ENCODE measurements around the gene FGF18. TPM values are rescaled to one million over a fixed set of nuclear protein-coding genes. Genes with fewer than 3 reads are reported as not detected.

FGF18 gene
- total RNA-seq, 1 experiment from 2014 or later, result 1.7 TPM

DNA sequence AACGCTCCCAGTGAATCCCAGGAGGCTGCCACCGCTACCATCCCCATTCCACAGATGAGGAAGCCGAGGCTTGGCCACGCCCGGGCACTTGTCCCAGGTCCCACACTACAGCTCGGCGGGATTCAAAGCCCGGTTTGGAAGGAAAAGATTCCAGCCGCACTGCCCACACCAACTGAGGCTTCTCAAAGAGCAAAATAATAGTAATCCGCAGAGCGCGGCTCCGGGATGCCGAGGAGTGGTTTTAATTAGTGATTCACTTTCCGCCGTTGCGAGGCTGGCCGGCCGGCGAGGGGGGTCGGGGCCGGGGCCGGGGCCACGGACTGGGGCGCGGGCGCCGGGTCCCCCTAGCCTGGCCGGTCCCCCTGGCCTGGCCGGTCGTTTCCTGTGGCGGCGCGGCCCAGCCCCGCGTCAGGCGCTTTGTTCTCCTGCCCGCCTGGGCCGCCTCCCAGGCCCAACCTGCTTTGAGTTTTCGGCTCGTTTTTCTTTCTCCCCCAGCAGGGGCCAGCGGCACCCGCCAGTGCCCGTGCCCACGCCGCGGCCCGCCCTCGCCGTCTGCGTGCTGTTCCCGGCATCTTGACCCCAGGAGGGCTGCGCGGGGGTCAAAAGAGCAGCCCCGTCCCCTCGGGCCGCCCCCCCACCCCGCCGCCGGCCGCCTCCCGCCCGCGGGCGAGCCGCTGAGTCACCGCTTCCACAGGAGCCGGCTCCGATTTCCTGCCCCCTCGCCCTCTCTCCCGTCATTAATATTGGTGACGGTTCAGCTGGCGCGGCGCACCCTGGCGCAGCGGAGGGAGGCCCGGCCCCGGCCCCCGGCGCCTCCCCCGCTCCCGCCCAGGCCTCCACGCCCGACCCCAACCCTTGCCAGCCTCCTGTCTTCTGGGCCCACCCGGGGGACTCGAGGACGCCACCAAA, 31.2 kb downstream of the FGF18 start:
- no TSS peak for BruUV-seq (replicated peaks)
- DNase-seq (ENCODE audit: low read depth, low spot score) (no peak), ATAC-seq (no peak)
- H3K27ac ChIP-seq (ENCODE audit: low read length), result no peak overlapping the region
- ChIA-PET CTCF (no interaction called here), POLR2A (no interaction called here)
- no peaks in the 10 kb centered on the region for H3K27me3 ChIP-seq (ENCODE audit: control insufficient read depth, insufficient read depth, low read length)
- intact Hi-C loops (cut with micrococcal nuclease; ENCODE audit: unreplicated experiment), result no loop called here
- H3K36me3 ChIP-seq (ENCODE audit: control insufficient read depth, insufficient read depth, low read length), result no peaks in the 10 kb centered on the region
- H3K4me1 ChIP-seq (ENCODE audit: control insufficient read depth, insufficient read depth, low read length), result no peaks in the 10 kb centered on the region
- no peak overlapping the region for H3K4me3 ChIP-seq (ENCODE audit: low read depth in 2 of 2, low read length in 2 of 2)
- no peaks in the 10 kb centered on the region for H3K9me3 ChIP-seq (ENCODE audit: control insufficient read depth, insufficient read depth, low read depth, low read length)
- in situ Hi-C loops (cut with HindIII; ENCODE audit: low pct_unique_long_range_greater_than_20kb, low sequenced_read_pairs), result no loop called here
- TF ChIP-seq, protein P1, sequence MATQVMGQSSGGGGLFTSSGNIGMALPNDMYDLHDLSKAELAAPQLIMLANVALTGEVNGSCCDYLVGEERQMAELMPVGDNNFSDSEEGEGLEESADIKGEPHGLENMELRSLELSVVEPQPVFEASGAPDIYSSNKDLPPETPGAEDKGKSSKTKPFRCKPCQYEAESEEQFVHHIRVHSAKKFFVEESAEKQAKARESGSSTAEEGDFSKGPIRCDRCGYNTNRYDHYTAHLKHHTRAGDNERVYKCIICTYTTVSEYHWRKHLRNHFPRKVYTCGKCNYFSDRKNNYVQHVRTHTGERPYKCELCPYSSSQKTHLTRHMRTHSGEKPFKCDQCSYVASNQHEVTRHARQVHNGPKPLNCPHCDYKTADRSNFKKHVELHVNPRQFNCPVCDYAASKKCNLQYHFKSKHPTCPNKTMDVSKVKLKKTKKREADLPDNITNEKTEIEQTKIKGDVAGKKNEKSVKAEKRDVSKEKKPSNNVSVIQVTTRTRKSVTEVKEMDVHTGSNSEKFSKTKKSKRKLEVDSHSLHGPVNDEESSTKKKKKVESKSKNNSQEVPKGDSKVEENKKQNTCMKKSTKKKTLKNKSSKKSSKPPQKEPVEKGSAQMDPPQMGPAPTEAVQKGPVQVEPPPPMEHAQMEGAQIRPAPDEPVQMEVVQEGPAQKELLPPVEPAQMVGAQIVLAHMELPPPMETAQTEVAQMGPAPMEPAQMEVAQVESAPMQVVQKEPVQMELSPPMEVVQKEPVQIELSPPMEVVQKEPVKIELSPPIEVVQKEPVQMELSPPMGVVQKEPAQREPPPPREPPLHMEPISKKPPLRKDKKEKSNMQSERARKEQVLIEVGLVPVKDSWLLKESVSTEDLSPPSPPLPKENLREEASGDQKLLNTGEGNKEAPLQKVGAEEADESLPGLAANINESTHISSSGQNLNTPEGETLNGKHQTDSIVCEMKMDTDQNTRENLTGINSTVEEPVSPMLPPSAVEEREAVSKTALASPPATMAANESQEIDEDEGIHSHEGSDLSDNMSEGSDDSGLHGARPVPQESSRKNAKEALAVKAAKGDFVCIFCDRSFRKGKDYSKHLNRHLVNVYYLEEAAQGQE (IDR thresholded peaks at IDR 0.05; ENCODE audit: insufficient read depth in 1 of 2, low read depth in 2 of 2, low read length in 1 of 2), result no peak
- TF ChIP-seq TCF7L2 (IDR thresholded peaks at IDR 0.05; ENCODE audit: low read depth, low read length) (no peak), POLR2AphosphoS5 (IDR thresholded peaks at IDR 0.05; ENCODE audit: low read depth, low read length) (no peak), SIN3A (IDR thresholded peaks at IDR 0.05; ENCODE audit: borderline replicate concordance, insufficient read depth, low read depth, low read length) (no peak)
- TF ChIP-seq, protein P2, sequence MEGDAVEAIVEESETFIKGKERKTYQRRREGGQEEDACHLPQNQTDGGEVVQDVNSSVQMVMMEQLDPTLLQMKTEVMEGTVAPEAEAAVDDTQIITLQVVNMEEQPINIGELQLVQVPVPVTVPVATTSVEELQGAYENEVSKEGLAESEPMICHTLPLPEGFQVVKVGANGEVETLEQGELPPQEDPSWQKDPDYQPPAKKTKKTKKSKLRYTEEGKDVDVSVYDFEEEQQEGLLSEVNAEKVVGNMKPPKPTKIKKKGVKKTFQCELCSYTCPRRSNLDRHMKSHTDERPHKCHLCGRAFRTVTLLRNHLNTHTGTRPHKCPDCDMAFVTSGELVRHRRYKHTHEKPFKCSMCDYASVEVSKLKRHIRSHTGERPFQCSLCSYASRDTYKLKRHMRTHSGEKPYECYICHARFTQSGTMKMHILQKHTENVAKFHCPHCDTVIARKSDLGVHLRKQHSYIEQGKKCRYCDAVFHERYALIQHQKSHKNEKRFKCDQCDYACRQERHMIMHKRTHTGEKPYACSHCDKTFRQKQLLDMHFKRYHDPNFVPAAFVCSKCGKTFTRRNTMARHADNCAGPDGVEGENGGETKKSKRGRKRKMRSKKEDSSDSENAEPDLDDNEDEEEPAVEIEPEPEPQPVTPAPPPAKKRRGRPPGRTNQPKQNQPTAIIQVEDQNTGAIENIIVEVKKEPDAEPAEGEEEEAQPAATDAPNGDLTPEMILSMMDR (IDR thresholded peaks at IDR 0.05), result no peak

DNA sequence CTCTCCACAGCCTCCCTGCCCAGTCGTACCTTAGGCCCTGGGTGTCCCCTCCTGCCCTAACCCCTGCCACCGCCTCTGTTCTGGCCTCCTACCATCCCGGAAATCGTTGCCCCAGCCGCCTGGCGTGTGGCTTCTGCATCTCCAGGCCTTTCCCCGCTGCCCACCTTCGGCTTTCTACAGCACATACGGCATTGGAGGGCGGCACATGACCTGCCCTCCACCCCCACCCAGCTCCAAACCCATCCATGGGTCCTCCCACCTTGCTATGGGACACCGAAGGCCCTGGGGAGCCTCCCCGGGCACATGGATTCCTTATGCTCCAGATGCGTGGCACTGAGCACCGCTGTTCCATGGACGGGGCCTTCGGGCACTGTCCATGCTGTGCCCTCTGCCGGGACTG, 32.0 kb downstream of the FGF18 start:
- Histone ChIP-seq H3K9me3 (ENCODE audit: control insufficient read depth, insufficient read depth, low read depth, low read length) (no peaks in the 10 kb centered on the region), H3K27ac (ENCODE audit: low read length) (no peak overlapping the region), H3K36me3 (ENCODE audit: control insufficient read depth, insufficient read depth, low read length) (no peaks in the 10 kb centered on the region), H3K4me1 (ENCODE audit: control insufficient read depth, insufficient read depth, low read length) (no peaks in the 10 kb centered on the region), H3K27me3 (ENCODE audit: control insufficient read depth, insufficient read depth, low read length) (no peaks in the 10 kb centered on the region), H3K4me3 (ENCODE audit: low read depth in 2 of 2, low read length in 2 of 2) (no peak overlapping the region)
- no peak for ATAC-seq
- intact Hi-C loops (cut with micrococcal nuclease; ENCODE audit: unreplicated experiment), result no loop called here
- DNase-seq (ENCODE audit: low read depth, low spot score), result no peak
- in situ Hi-C loops (cut with HindIII; ENCODE audit: low pct_unique_long_range_greater_than_20kb, low sequenced_read_pairs), result no loop called here
- BruUV-seq (replicated peaks), result no TSS peak
- POLR2A ChIA-PET, result no interaction called here
- CTCF ChIA-PET, result no interaction called here
- no peak for TF ChIP-seq POLR2AphosphoS5 (IDR thresholded peaks at IDR 0.05; ENCODE audit: low read depth, low read length)
- TF ChIP-seq, protein P2 (IDR thresholded peaks at IDR 0.05), result no peak
- TF ChIP-seq SIN3A (IDR thresholded peaks at IDR 0.05; ENCODE audit: borderline replicate concordance, insufficient read depth, low read depth, low read length), result no peak

Measured in Panc1 (cell line).